ENCODE measurements around the gene GATA3.

GATA3 gene

DNA sequence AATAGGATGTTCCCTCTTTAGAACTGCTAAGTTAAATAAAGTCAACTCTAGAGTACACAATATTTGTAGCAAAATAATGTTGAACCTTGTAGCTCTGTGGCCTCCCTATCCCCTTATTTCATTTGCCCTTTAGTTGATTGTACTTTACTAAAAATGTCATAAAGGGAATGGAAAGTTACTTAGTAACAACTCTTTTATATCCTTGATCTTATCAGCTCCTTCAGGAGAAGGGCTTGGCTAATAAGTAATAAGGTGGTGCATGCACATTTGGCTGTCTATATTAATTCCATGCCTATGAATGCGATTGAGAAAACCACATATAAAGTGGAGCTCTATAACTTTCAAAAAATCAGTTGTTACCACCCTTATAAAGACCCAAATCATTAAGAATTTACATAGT, 41.5 kb upstream of the GATA3 start:
- no peaks in the 10 kb centered on the region for H3K27me3 ChIP-seq (ENCODE audit: insufficient read depth, poor library complexity, severe bottlenecking)
- no peak for DNase-seq (ENCODE audit: low read depth in 1 of 2, low spot score in 1 of 2)
- H3K4me3 ChIP-seq (replicated peaks; ENCODE audit: insufficient read depth, low read length): no peak overlapping the region
- TF ChIP-seq REST (IDR thresholded peaks at IDR 0.05; ENCODE audit: insufficient replicate concordance, low read depth) (no peak), POLR2AphosphoS5 (IDR thresholded peaks at IDR 0.05; ENCODE audit: low read depth) (no peak), GABPA (IDR thresholded peaks at IDR 0.05; ENCODE audit: low read depth) (no peak), SPI1 (IDR thresholded peaks at IDR 0.05; ENCODE audit: borderline replicate concordance, low read depth) (no peak)
- TF ChIP-seq, protein P1, sequence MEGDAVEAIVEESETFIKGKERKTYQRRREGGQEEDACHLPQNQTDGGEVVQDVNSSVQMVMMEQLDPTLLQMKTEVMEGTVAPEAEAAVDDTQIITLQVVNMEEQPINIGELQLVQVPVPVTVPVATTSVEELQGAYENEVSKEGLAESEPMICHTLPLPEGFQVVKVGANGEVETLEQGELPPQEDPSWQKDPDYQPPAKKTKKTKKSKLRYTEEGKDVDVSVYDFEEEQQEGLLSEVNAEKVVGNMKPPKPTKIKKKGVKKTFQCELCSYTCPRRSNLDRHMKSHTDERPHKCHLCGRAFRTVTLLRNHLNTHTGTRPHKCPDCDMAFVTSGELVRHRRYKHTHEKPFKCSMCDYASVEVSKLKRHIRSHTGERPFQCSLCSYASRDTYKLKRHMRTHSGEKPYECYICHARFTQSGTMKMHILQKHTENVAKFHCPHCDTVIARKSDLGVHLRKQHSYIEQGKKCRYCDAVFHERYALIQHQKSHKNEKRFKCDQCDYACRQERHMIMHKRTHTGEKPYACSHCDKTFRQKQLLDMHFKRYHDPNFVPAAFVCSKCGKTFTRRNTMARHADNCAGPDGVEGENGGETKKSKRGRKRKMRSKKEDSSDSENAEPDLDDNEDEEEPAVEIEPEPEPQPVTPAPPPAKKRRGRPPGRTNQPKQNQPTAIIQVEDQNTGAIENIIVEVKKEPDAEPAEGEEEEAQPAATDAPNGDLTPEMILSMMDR (IDR thresholded peaks at IDR 0.05; ENCODE audit: insufficient read depth, low read length): no peak
- no peak overlapping the region for H3K27ac ChIP-seq (replicated peaks)

- no peak overlapping the region for H3K4me3 ChIP-seq (replicated peaks; ENCODE audit: insufficient read depth, low read length)
- TF ChIP-seq SPI1 (IDR thresholded peaks at IDR 0.05; ENCODE audit: borderline replicate concordance, low read depth): no peak
- no peak for TF ChIP-seq GABPA (IDR thresholded peaks at IDR 0.05; ENCODE audit: low read depth)
- TF ChIP-seq, protein P1 (IDR thresholded peaks at IDR 0.05; ENCODE audit: insufficient read depth, low read length): no peak
- no peak for TF ChIP-seq POLR2AphosphoS5 (IDR thresholded peaks at IDR 0.05; ENCODE audit: low read depth)
- no peak for TF ChIP-seq REST (IDR thresholded peaks at IDR 0.05; ENCODE audit: insufficient replicate concordance, low read depth)
- no peaks in the 10 kb centered on the region for H3K27me3 ChIP-seq (ENCODE audit: insufficient read depth, poor library complexity, severe bottlenecking)
- H3K27ac ChIP-seq (replicated peaks): no peak overlapping the region
- no peak for DNase-seq (ENCODE audit: low read depth in 1 of 2, low spot score in 1 of 2)
These were observed 40.9 kb upstream of the GATA3 start for GRCh38 chr10:8013619-8014018.

DNA sequence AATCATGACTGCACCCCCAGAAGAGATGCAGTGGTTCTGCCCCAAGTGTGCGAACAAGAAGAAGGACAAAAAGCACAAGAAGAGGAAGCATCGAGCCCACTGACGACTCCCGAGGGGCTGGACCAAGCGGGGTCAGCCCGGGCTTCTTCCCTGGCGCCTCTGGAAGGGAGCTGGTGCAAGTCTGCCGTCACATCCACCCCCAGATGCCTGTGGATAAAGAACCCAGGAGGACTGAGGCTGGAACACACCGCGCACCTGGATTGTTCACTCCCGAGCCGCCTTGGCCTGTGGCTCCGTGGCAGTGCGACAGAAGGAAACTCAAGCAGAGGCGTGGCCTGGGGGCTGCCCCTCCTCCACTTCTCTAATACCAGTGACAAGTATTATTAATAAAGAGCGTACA, 39.8 kb upstream of the GATA3 start:
- DNase-seq (ENCODE audit: low read depth in 1 of 2, low spot score in 1 of 2): no peak
- H3K27ac ChIP-seq (replicated peaks): no peak overlapping the region
- no peak for TF ChIP-seq GABPA (IDR thresholded peaks at IDR 0.05; ENCODE audit: low read depth)
- TF ChIP-seq POLR2AphosphoS5 (IDR thresholded peaks at IDR 0.05; ENCODE audit: low read depth): no peak
- TF ChIP-seq REST (IDR thresholded peaks at IDR 0.05; ENCODE audit: insufficient replicate concordance, low read depth): no peak
- no peak for TF ChIP-seq SPI1 (IDR thresholded peaks at IDR 0.05; ENCODE audit: borderline replicate concordance, low read depth)
- TF ChIP-seq, protein P1 (IDR thresholded peaks at IDR 0.05; ENCODE audit: insufficient read depth, low read length): no peak
- H3K27me3 ChIP-seq (ENCODE audit: insufficient read depth, poor library complexity, severe bottlenecking): no peaks in the 10 kb centered on the region
- H3K4me3 ChIP-seq (replicated peaks; ENCODE audit: insufficient read depth, low read length): no peak overlapping the region

Data from HL-60 (cell line).